Liver (tissue), 9 donors: ENCODE results near the gene GCH1. TPM values are rescaled to one million over a fixed set of nuclear protein-coding genes. Genes with fewer than 3 reads are reported as not detected.
A peak's percentile ranks its signal among the peaks of the same experiment; 100 is the strongest.

Experiments
- DNase-seq: peaks from one replicate; pipeline ENCODE4 v3.0.0-alpha.2; 2017; ENCODE audit warnings: low spot score
- H3K27ac ChIP-seq, 2 donors: one replicate each; pipeline ENCODE4 v1.7.0; 2013; ENCODE audit warnings: inconsistent platforms in 2 of 2, low read length in 2 of 2, control low read depth in 1 of 2, low read depth in 1 of 2, mild to moderate bottlenecking in 1 of 2
- H3K27me3 ChIP-seq, 4 donors: one replicate each; pipeline versions ENCODE4 v1.6.1 to v1.7.0; 2013; ENCODE audit warnings: low read length in 3 of 4, inconsistent platforms in 1 of 4, mild to moderate bottlenecking in 1 of 4, moderate library complexity in 1 of 4; ENCODE audit not compliant: control insufficient read depth in 4 of 4, insufficient read depth in 4 of 4
- H3K36me3 ChIP-seq, 4 donors: one replicate each; pipeline versions ENCODE4 v1.6.1 to v1.7.0; 2013; ENCODE audit warnings: low read length in 3 of 4, mild to moderate bottlenecking in 3 of 4, low read depth in 1 of 4, moderate library complexity in 1 of 4; ENCODE audit not compliant: control insufficient read depth in 4 of 4, insufficient read depth in 3 of 4
- H3K4me1 ChIP-seq, 4 donors: one replicate each; pipeline versions ENCODE4 v1.6.1 to v1.7.0; 2013; ENCODE audit warnings: low read length in 3 of 4, mild to moderate bottlenecking in 3 of 4, moderate library complexity in 1 of 4; ENCODE audit not compliant: control insufficient read depth in 4 of 4, insufficient read depth in 4 of 4
- H3K4me3 ChIP-seq, 3 donors: one replicate each; pipeline versions ENCODE4 v1.6.1 to v1.7.0; 2013; ENCODE audit warnings: low read length in 3 of 3, control low read depth in 1 of 3, low read depth in 1 of 3, mild to moderate bottlenecking in 1 of 3
- H3K9ac ChIP-seq, 2 donors: one replicate each; pipeline ENCODE4 v1.7.0; 2013; ENCODE audit warnings: low read length in 2 of 2, mild to moderate bottlenecking in 2 of 2, moderate library complexity in 2 of 2, control low read depth in 1 of 2, low read depth in 1 of 2
- H3K9me3 ChIP-seq, 4 donors: one replicate each; pipeline versions ENCODE4 v1.6.1 to v1.7.0; 2013; ENCODE audit warnings: low read length in 3 of 4; ENCODE audit not compliant: control insufficient read depth in 4 of 4
- EGR1 ChIP-seq, 2 donors: IDR thresholded peaks; 2 replicates each; pipeline ENCODE4 v1.6.1; 2016 to 2018; ENCODE audit warnings: antibody characterized with exemption in 2 of 2, low read depth in 2 of 2
- FOXA1 ChIP-seq: IDR thresholded peaks from 2 replicates; pipeline ENCODE4 v1.6.1; 2016; ENCODE audit warnings: antibody characterized with exemption
- FOXA2 ChIP-seq: IDR thresholded peaks from 2 replicates; pipeline ENCODE4 v1.6.1; 2016; ENCODE audit warnings: antibody characterized with exemption
- HNF4A ChIP-seq, 2 donors: conservative IDR thresholded peaks; 2 replicates each; pipeline ENCODE4 v1.6.1; 2016; ENCODE audit warnings: antibody characterized with exemption in 2 of 2, mild to moderate bottlenecking in 2 of 2
- HNF4G ChIP-seq: IDR thresholded peaks from 2 replicates; pipeline ENCODE4 v1.6.1; 2016; ENCODE audit warnings: antibody characterized with exemption
- JUND ChIP-seq, 2 donors: IDR thresholded peaks; 2 replicates each; pipeline ENCODE4 v1.6.1; 2016; ENCODE audit warnings: antibody characterized with exemption in 2 of 2
- MAX ChIP-seq: IDR thresholded peaks from 2 replicates; pipeline ENCODE4 v1.6.1; 2016; ENCODE audit warnings: antibody characterized with exemption
- NR2F2 ChIP-seq: IDR thresholded peaks from 2 replicates; pipeline ENCODE4 v1.6.1; 2016; ENCODE audit warnings: antibody characterized with exemption
- RAD21 ChIP-seq, 2 donors: IDR thresholded peaks; 2 replicates each; pipeline ENCODE4 v1.6.1; 2016; ENCODE audit warnings: antibody characterized with exemption in 2 of 2, mild to moderate bottlenecking in 2 of 2
- RXRA ChIP-seq, 2 donors: IDR thresholded peaks; 2 replicates each; pipeline ENCODE4 v1.6.1; 2017 to 2018; ENCODE audit warnings: antibody characterized with exemption in 2 of 2, mild to moderate bottlenecking in 1 of 2
- SP1 ChIP-seq: IDR thresholded peaks from 2 replicates; pipeline ENCODE4 v1.6.1; 2018; ENCODE audit warnings: antibody characterized with exemption, mild to moderate bottlenecking
- TAF1 ChIP-seq: conservative IDR thresholded peaks from 2 replicates; pipeline ENCODE4 v1.6.1; 2016; ENCODE audit warnings: antibody characterized with exemption, mild to moderate bottlenecking
- YY1 ChIP-seq: IDR thresholded peaks from 2 replicates; pipeline ENCODE4 v1.6.1; 2016; ENCODE audit warnings: antibody characterized with exemption, mild to moderate bottlenecking
- ZBTB33 ChIP-seq: IDR thresholded peaks from 2 replicates; pipeline ENCODE4 v1.6.1; 2016; ENCODE audit warnings: antibody characterized with exemption
- WGBS: extraction: QIAGEN DNeasy Blood & Tissue Kit; methylation state at CpG from one replicate; pipeline ENCODE4 v1.1.7; 2013; 5-methylcytosine and 5-hydroxymethylcytosine counted together
- polyA plus RNA-seq, 2 donors: library from polyadenylated mRNA; stranded (reverse) in 1 of 2; unstranded in 1 of 2; fragments of 200-250 nt in 1 of 2; fragments of >200 nt in 1 of 2; fragmentation: Nextera tagmentation in 1 of 2; extraction: Ambion mirVana in 1 of 2; gene quantifications; one replicate each; pipeline versions ENCODE4 v1.2.1 to v1.2.3, GENCODE V29; 2013 to 2015
- total RNA-seq, 2 donors: library from RNA; depleted of rRNA; stranded (reverse); fragments of >200 nt; gene quantifications; one replicate each; pipeline ENCODE4 v1.2.3, GENCODE V29; 2014
- TF ChIP-seq, protein P1 (sequence below): IDR thresholded peaks from 2 replicates; pipeline ENCODE4 v1.6.1; 2016; ENCODE audit warnings: antibody characterized with exemption
- TF ChIP-seq, protein P2 (sequence below): fragments of 150-350 bp; IDR thresholded peaks from 2 replicates; pipeline ENCODE4 v1.5.1; 2017; ENCODE audit warnings: improper control_type of control experiment, low read depth, low read length; ENCODE audit not compliant: missing input control
- donor health status: healthy.
- donor health status: healthy.
- donor health status: healthy.
- donor health status: healthy.
- donor health status: healthy.

Gene GCH1
- total and polyA plus RNA-seq, 4 donors = 19.7 to 60.0 (median 37.0) TPM

DNA sequence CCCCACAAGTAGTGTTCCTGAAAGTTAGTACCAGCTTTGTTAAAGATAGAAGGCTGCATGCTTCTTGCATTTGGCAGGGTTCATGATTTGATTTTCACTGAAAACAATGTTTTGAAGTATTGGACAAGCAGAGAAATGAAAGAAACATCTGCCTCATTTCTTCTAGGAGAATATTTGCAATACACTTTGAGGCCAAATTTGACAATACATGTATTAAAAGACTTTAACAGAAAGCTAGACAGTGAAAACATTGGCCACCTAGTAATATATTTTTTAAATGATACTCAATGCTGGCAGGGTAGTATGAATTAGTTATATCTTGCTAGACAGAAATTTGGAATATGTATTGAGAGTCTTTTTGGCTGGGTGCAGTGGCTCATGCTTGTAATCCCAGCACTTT is 68.5 kb downstream of the GCH1 start:
- Histone ChIP-seq H3K9me3 (no peaks in the 10 kb centered on the region), H3K27ac (peak overlapping the region in 1 of 2 donors; percentile 48), H3K9ac (no peak overlapping the region), H3K4me1 (peaks cover 11 to 44% (median 39%) of the 10 kb centered on the region in 4 donors), H3K27me3 (no peaks in the 10 kb centered on the region), H3K4me3 (no peak overlapping the region), H3K36me3 (no peaks in the 10 kb centered on the region)
- DNase-seq = no peak
- TF ChIP-seq, protein P1, sequence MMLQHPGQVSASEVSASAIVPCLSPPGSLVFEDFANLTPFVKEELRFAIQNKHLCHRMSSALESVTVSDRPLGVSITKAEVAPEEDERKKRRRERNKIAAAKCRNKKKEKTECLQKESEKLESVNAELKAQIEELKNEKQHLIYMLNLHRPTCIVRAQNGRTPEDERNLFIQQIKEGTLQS = no peak
- TF ChIP-seq, protein P2, sequence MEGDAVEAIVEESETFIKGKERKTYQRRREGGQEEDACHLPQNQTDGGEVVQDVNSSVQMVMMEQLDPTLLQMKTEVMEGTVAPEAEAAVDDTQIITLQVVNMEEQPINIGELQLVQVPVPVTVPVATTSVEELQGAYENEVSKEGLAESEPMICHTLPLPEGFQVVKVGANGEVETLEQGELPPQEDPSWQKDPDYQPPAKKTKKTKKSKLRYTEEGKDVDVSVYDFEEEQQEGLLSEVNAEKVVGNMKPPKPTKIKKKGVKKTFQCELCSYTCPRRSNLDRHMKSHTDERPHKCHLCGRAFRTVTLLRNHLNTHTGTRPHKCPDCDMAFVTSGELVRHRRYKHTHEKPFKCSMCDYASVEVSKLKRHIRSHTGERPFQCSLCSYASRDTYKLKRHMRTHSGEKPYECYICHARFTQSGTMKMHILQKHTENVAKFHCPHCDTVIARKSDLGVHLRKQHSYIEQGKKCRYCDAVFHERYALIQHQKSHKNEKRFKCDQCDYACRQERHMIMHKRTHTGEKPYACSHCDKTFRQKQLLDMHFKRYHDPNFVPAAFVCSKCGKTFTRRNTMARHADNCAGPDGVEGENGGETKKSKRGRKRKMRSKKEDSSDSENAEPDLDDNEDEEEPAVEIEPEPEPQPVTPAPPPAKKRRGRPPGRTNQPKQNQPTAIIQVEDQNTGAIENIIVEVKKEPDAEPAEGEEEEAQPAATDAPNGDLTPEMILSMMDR = no peak
- TF ChIP-seq RXRA (IDR thresholded peaks at IDR 0.05) (no peak), HNF4G (no peak), HNF4A (conservative IDR thresholded peaks at IDR 0.05) (no peak), YY1 (no peak), JUND (IDR thresholded peaks at IDR 0.05) (no peak), NR2F2 (no peak), FOXA2 (no peak), FOXA1 (no peak), MAX (no peak), RAD21 (IDR thresholded peaks at IDR 0.05) (no peak), SP1 (no peak)

DNA sequence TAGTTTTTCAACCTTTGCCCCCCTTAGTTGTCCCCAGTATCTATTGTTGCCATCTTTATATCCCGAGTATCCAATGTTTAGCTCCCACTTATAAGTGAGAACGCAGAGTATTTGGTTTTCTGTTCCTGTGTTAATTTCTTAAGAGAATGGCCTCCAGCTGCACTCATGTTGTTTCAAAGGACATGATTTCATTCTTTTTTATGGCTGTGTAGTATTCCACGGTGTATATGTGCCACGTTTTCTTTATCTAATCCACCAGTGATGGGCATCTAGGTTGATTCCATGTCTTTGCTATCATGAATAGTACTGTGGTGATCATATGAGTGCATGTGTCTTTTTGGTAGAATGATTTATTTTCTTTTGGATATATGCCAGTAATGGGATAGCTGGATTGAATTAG is 72.0 kb downstream of the GCH1 start:
- Histone ChIP-seq H3K27me3 (no peaks in the 10 kb centered on the region), H3K4me1 (peaks cover 1 to 16% (median 11%) of the 10 kb centered on the region in 4 donors), H3K9me3 (no peaks in the 10 kb centered on the region), H3K9ac (no peak overlapping the region), H3K27ac (no peak overlapping the region), H3K4me3 (no peak overlapping the region), H3K36me3 (no peaks in the 10 kb centered on the region)
- TF ChIP-seq HNF4G (no peak), EGR1 (IDR thresholded peaks at IDR 0.05; ENCODE audit: low read depth in 2 of 2) (no peak), RXRA (IDR thresholded peaks at IDR 0.05) (no peak), TAF1 (no peak), ZBTB33 (no peak), YY1 (no peak), FOXA1 (no peak), JUND (IDR thresholded peaks at IDR 0.05) (no peak), RAD21 (IDR thresholded peaks at IDR 0.05) (no peak), HNF4A (conservative IDR thresholded peaks at IDR 0.05) (no peak), NR2F2 (no peak)
- TF ChIP-seq, protein P1 = no peak
- DNase-seq = no peak
- 96% methylated on average over 4 of the region's 4 CpGs for WGBS
